Measurements from ENCODE around the gene ALAS1. TPM values are rescaled to one million over a fixed set of nuclear protein-coding genes. Genes with fewer than 3 reads are reported as not detected.

The ALAS1 gene
- total RNA-seq, 1 donor from 2014 or later: 123 TPM

- Mint-ChIP-seq H3K4me3 (ENCODE audit: low read depth) (no peak overlapping the region), H3K27me3 (ENCODE audit: low read depth) (peaks cover 4% of the 10 kb centered on the region), H3K9me3 (no peaks in the 10 kb centered on the region)
These were observed 16.4 kb upstream of the ALAS1 start for GRCh38 chr3:52181543-52181942.

DNA sequence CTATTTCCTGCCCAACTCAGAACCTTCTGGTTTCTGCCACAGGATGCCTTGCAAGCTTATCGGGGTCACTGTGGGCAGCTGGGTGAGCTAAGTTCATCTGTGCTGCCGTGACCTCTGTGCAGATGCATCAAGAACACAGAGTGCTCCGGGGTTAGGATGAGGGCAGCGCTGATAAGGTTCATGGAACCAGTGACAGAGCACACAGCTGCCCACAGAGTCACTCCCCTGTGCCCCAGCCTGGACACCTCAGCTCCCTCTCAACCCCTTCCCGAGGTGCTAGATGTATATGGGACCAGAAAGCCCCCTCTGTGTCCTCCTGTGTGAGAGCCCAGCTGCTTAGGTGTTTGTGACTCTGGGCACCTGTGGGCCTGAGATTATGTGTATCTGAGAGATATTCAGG is 15.8 kb upstream of the ALAS1 start:
- Mint-ChIP-seq H3K4me3 (ENCODE audit: low read depth) (no peak overlapping the region), H3K36me3 (ENCODE audit: low read depth) (no peaks in the 10 kb centered on the region), H3K9me3 (no peaks in the 10 kb centered on the region), H3K27me3 (ENCODE audit: low read depth) (peaks cover 4% of the 10 kb centered on the region), H3K27ac (no peak overlapping the region), H3K4me1 (ENCODE audit: low read depth) (peaks cover 4% of the 10 kb centered on the region)
- DNase-seq (ENCODE audit: low spot score): no peak
- intact Hi-C loops (cut with micrococcal nuclease): no loop called here

More at GRCh38 chr3:52181543-52181942, 16.4 kb upstream of the ALAS1 start:
- Mint-ChIP-seq H3K27ac (no peak overlapping the region), H3K4me1 (ENCODE audit: low read depth) (peaks cover 4% of the 10 kb centered on the region), H3K36me3 (ENCODE audit: low read depth) (no peaks in the 10 kb centered on the region)
- no peak for DNase-seq (ENCODE audit: low spot score)
- intact Hi-C loops (cut with micrococcal nuclease): no loop called here

GRCh38 chr3:52182691-52183090 is 15.3 kb upstream of the ALAS1 start:
- H3K27ac Mint-ChIP-seq: no peak overlapping the region
- peaks cover 4% of the 10 kb centered on the region for H3K4me1 Mint-ChIP-seq (ENCODE audit: low read depth)

DNA sequence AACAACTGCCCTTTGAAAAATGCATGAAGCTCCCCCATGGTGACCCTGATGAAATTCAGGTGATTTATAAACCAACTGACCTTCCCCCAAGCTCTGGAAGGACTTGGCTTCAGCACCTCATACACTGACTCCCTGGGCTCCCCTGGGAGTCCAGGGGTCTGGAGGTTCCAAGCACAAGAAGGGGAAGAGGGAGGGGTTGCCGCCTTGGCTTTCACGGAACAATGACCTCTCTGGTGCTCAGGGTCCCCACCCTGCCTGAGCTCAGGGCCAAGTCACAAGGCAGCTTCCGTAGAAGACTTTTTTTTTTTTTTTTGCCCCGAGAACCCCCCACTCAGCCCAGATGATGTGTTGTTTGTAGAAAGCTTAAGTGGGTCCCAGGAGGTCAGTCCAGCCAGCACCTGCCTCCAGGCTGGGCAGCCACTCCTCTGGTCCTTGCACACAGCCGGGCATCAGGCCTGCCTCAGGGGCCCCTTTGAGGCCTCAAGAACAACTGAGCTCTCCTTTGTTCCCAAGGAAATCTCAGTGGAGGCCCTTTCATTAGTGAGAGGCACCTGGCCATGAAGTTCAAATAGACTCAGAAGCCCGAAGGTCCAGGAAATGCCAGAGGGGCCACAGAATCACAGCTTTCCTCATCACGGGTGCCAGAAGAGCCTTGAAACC is 14.0 kb upstream of the ALAS1 start:
- H3K36me3 Mint-ChIP-seq (ENCODE audit: low read depth): no peaks in the 10 kb centered on the region

More at GRCh38 chr3:52182691-52183090, 15.3 kb upstream of the ALAS1 start:
- H3K9me3 Mint-ChIP-seq: no peaks in the 10 kb centered on the region
- no peaks in the 10 kb centered on the region for H3K36me3 Mint-ChIP-seq (ENCODE audit: low read depth)
- H3K27me3 Mint-ChIP-seq (ENCODE audit: low read depth): peaks cover 4% of the 10 kb centered on the region
- intact Hi-C loops (cut with micrococcal nuclease): no loop called here
- no peak overlapping the region for H3K4me3 Mint-ChIP-seq (ENCODE audit: low read depth)
- DNase-seq (ENCODE audit: low spot score): no peak

GRCh38 chr3:52184690-52185089 is 13.3 kb upstream of the ALAS1 start:
- no peak overlapping the region for H3K27ac Mint-ChIP-seq
- intact Hi-C loops (cut with micrococcal nuclease): no loop called here
- no peak for DNase-seq (ENCODE audit: low spot score)
- H3K27me3 Mint-ChIP-seq (ENCODE audit: low read depth): peaks cover 4% of the 10 kb centered on the region
- H3K36me3 Mint-ChIP-seq (ENCODE audit: low read depth): no peaks in the 10 kb centered on the region
- no peaks in the 10 kb centered on the region for H3K9me3 Mint-ChIP-seq
- no peak overlapping the region for H3K4me3 Mint-ChIP-seq (ENCODE audit: low read depth)
- peaks cover 17% of the 10 kb centered on the region for H3K4me1 Mint-ChIP-seq (ENCODE audit: low read depth)

More for the DNA sequence above, 14.0 kb upstream of the ALAS1 start:
- Mint-ChIP-seq H3K27ac (no peak overlapping the region), H3K4me1 (ENCODE audit: low read depth) (peaks cover 9% of the 10 kb centered on the region), H3K9me3 (no peaks in the 10 kb centered on the region), H3K4me3 (ENCODE audit: low read depth) (no peak overlapping the region), H3K27me3 (ENCODE audit: low read depth) (peaks cover 4% of the 10 kb centered on the region)
- no peak for DNase-seq (ENCODE audit: low spot score)
- intact Hi-C loops (cut with micrococcal nuclease): no loop called here

GRCh38 chr3:52185311-52185710 is 12.6 kb upstream of the ALAS1 start:
- peaks cover 20% of the 10 kb centered on the region for H3K4me1 Mint-ChIP-seq (ENCODE audit: low read depth)
- no peaks in the 10 kb centered on the region for H3K36me3 Mint-ChIP-seq (ENCODE audit: low read depth)
- no peak for DNase-seq (ENCODE audit: low spot score)
- no peak overlapping the region for H3K4me3 Mint-ChIP-seq (ENCODE audit: low read depth)
- intact Hi-C loops (cut with micrococcal nuclease): no loop called here
- H3K27me3 Mint-ChIP-seq (ENCODE audit: low read depth): peaks cover under 1% of the 10 kb centered on the region
- H3K27ac Mint-ChIP-seq: no peak overlapping the region
- H3K9me3 Mint-ChIP-seq: no peaks in the 10 kb centered on the region

DNA sequence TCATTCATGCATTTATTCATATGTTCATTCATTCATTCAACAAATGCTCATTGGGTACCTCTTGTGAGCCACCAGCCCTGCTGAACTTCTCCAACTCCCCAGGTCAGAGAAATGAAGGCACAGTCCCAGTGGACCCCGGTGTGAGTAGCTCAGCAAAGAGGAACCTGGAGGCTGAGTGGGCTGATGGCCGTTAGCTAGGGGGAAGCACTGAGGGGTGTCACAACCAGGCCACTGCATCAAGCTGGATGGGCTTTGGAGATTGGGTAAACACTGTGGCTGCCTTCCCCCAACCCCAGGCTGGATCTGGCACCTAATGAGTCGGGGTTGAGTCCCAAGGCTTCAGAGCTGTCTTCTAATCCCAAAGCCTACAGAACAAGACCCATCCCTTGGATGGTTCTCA is 12.1 kb upstream of the ALAS1 start:
- Mint-ChIP-seq H3K4me1 (ENCODE audit: low read depth) (peaks cover 20% of the 10 kb centered on the region), H3K9me3 (no peaks in the 10 kb centered on the region), H3K36me3 (ENCODE audit: low read depth) (no peaks in the 10 kb centered on the region), H3K27me3 (ENCODE audit: low read depth) (no peaks in the 10 kb centered on the region), H3K27ac (no peak overlapping the region), H3K4me3 (ENCODE audit: low read depth) (no peak overlapping the region)
- no peak for DNase-seq (ENCODE audit: low spot score)
- intact Hi-C loops (cut with micrococcal nuclease): no loop called here

DNA sequence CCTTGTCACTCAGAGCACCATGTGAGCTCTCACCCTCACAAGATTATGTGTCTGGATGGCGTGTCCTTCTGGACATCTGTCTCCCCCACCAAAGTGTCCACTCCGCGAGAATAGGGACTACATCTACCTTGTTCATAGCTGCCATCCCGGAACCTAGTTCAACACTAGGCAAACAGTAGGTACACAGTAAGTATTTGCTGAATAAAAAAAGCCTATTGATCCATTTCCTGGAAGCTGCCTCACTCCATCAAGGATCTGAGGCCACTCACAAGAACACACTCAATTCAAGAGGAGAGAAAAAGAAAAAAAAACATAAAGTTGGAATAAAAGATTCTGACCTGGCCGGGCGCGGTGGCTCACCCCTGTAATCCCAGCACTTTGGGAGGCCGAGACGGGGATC is 11.2 kb upstream of the ALAS1 start:
- Mint-ChIP-seq H3K4me3 (ENCODE audit: low read depth) (no peak overlapping the region), H3K27ac (no peak overlapping the region), H3K27me3 (ENCODE audit: low read depth) (no peaks in the 10 kb centered on the region), H3K36me3 (ENCODE audit: low read depth) (no peaks in the 10 kb centered on the region), H3K4me1 (ENCODE audit: low read depth) (peaks cover 20% of the 10 kb centered on the region), H3K9me3 (no peaks in the 10 kb centered on the region)
- intact Hi-C loops (cut with micrococcal nuclease): no loop called here
- no peak for DNase-seq (ENCODE audit: low spot score)

DNA sequence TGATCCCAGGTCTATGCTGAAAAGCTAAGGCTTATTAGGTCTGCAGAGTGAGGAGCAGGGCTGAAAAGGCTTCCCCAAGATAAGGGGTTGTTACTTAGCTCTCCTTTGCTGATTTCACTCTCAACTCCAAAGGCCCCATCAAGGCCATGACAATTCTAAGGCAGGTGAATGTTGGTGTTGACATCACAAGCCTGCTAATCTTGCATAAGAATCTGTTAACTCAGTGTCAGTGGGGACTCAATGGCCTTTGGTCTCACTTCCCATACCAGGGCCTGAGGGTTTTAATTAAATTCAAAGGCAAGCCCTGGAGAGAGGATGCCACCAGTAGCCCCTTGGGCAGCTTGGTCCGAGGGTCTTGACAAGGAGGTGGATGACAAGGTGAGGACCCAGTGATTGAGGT is 9.4 kb upstream of the ALAS1 start:
- H3K27me3 Mint-ChIP-seq (ENCODE audit: low read depth): no peaks in the 10 kb centered on the region
- DNase-seq (ENCODE audit: low spot score): no peak
- H3K27ac Mint-ChIP-seq: peak overlapping the region; percentile 63
- H3K4me3 Mint-ChIP-seq (ENCODE audit: low read depth): no peak overlapping the region
- H3K4me1 Mint-ChIP-seq (ENCODE audit: low read depth): peaks cover 16% of the 10 kb centered on the region
- no peaks in the 10 kb centered on the region for H3K9me3 Mint-ChIP-seq
- intact Hi-C loops (cut with micrococcal nuclease): no loop called here
- no peaks in the 10 kb centered on the region for H3K36me3 Mint-ChIP-seq (ENCODE audit: low read depth)

DNA sequence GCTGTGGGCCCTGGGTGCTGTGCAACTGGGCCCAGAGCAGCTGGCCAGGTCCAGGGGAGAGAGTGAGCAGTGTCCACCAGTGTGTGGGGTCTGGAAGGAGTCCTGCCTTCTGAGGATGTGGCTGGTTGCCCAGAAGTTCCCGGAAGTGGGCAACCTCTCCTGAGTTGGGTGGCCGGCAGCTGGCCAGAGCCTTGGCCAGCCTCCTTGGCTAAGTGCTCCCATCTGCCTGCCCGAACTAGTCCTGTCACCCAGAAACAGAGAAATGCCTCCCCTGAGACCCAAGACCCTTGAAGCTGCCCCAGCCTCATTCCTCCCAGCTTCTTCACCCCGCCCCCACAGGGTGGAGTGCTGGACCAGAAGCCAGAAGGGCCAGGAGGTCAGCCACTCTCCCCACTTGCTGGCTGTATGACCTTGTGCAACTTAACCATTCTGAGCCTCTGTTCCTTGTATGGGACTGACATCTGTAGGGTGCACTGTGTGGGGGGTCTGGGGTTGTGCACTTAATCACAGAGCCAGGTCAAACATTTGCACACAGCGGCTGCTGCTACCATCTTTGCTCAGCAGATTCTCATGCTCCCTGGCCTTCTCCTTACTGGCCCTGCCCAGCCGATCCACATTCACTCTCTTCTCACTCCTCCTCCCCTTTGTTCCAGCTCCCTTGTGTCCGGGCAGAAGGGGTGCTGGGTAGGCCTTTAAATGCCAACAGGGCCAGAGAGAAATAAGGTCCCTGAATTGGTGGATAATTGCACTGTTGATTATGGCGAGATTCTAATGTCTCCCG is 7.5 kb upstream of the ALAS1 start:
- H3K27ac Mint-ChIP-seq: no peak overlapping the region
- no peak for DNase-seq (ENCODE audit: low spot score)
- no peaks in the 10 kb centered on the region for H3K9me3 Mint-ChIP-seq
- H3K36me3 Mint-ChIP-seq (ENCODE audit: low read depth): no peaks in the 10 kb centered on the region
- H3K4me3 Mint-ChIP-seq (ENCODE audit: low read depth): no peak overlapping the region
- H3K27me3 Mint-ChIP-seq (ENCODE audit: low read depth): no peaks in the 10 kb centered on the region
- H3K4me1 Mint-ChIP-seq (ENCODE audit: low read depth): peaks cover 16% of the 10 kb centered on the region
- intact Hi-C loops (cut with micrococcal nuclease): no loop called here

DNA sequence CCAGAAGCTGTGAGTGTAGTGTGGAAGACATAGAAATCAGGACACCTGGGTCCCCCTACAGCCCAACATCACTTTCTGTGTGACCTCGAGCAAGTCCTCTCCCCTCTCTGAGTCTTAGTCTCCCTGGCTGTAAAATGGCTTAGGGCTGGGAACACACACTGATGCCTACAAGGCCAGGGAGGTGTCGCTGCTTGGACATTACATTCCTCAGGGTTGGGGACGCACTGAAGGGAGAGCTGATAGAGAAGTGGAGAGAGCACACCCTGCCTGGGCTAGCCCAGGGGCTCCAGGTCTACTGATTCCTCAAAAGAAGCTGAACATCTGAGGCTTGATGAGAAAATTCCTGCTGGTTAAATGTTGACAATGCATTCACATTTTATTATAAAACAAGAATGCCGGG is 6.3 kb upstream of the ALAS1 start:
- Mint-ChIP-seq H3K27ac (no peak overlapping the region), H3K4me3 (ENCODE audit: low read depth) (no peak overlapping the region)

GRCh38 chr3:52193065-52193464 is 4.9 kb upstream of the ALAS1 start:
- no peaks in the 10 kb centered on the region for H3K9me3 Mint-ChIP-seq
- no peak for DNase-seq (ENCODE audit: low spot score)
- peaks cover 36% of the 10 kb centered on the region for H3K4me1 Mint-ChIP-seq (ENCODE audit: low read depth)
- intact Hi-C loops (cut with micrococcal nuclease): no loop called here
- H3K27me3 Mint-ChIP-seq (ENCODE audit: low read depth): no peaks in the 10 kb centered on the region
- no peaks in the 10 kb centered on the region for H3K36me3 Mint-ChIP-seq (ENCODE audit: low read depth)
- H3K4me3 Mint-ChIP-seq (ENCODE audit: low read depth): no peak overlapping the region
- no peak overlapping the region for H3K27ac Mint-ChIP-seq

More for the DNA sequence above, 6.3 kb upstream of the ALAS1 start:
- DNase-seq (ENCODE audit: low spot score): no peak
- Mint-ChIP-seq H3K9me3 (no peaks in the 10 kb centered on the region), H3K36me3 (ENCODE audit: low read depth) (no peaks in the 10 kb centered on the region), H3K27me3 (ENCODE audit: low read depth) (no peaks in the 10 kb centered on the region), H3K4me1 (ENCODE audit: low read depth) (peaks cover 26% of the 10 kb centered on the region)
- intact Hi-C loops (cut with micrococcal nuclease): no loop called here
